GM23338 (cell line): ENCODE data around the gene ARRDC2. TPM values are rescaled to one million over a fixed set of nuclear protein-coding genes. Genes with fewer than 3 reads are reported as not detected.
A peak's percentile ranks its signal among the peaks of the same experiment; 100 is the strongest.

Experiments used
- ATAC-seq: fragments of 200-7000 bp; cut with Tn5 transposase; 3 replicates; pipeline ENCODE4 v1.9.1; 2020
- DNase-seq: peaks from one replicate; pipeline ENCODE4 v3.0.0-alpha.2; 2015; ENCODE audit warnings: low spot score
- H2AFZ ChIP-seq: fragments of 200-600 bp; sonication (generic); 2 replicates; pipeline ENCODE4 v1.8.0; 2016; ENCODE audit warnings: antibody characterized with exemption, mild to moderate bottlenecking, moderate library complexity
- H3F3A ChIP-seq: fragments of 200-600 bp; sonication (generic); replicated peaks from 2 replicates; pipeline ENCODE4 v1.8.0; 2017; ENCODE audit warnings: antibody characterized with exemption, mixed run types, low read depth
- H3K27ac ChIP-seq: fragments of 200-600 bp; sonication (generic); 2 replicates; pipeline ENCODE4 v1.6.1; 2016; ENCODE audit warnings: low read depth
- H3K27me3 ChIP-seq: fragments of 200-600 bp; sonication (generic); 2 replicates; pipeline ENCODE4 v1.8.0; 2016; ENCODE audit warnings: mild to moderate bottlenecking, mixed run types, moderate library complexity; ENCODE audit not compliant: insufficient read depth
- H3K36me3 ChIP-seq: fragments of 200-600 bp; sonication (generic); 2 replicates; pipeline ENCODE4 v1.8.0; 2016; ENCODE audit warnings: mild to moderate bottlenecking; ENCODE audit not compliant: insufficient read depth
- H3K4me1 ChIP-seq: fragments of 200-600 bp; sonication (generic); 2 replicates; pipeline ENCODE4 v1.8.0; 2016; ENCODE audit warnings: mild to moderate bottlenecking, moderate library complexity; ENCODE audit not compliant: insufficient read depth
- H3K4me2 ChIP-seq: fragments of 200-600 bp; sonication (generic); 2 replicates; pipeline ENCODE4 v1.7.1; 2017; ENCODE audit warnings: mixed run types
- H3K4me3 ChIP-seq: fragments of 200-600 bp; sonication (generic); 2 replicates; pipeline ENCODE4 v1.6.1; 2016; ENCODE audit warnings: mixed run types
- H3K79me2 ChIP-seq: fragments of 200-600 bp; sonication (generic); replicated peaks from 2 replicates; pipeline ENCODE4 v1.8.0; 2017; ENCODE audit warnings: mild to moderate bottlenecking; ENCODE audit not compliant: insufficient read depth
- H3K9me2 ChIP-seq: fragments of 200-600 bp; sonication (generic); 2 replicates; pipeline ENCODE4 v1.8.0; 2017; ENCODE audit not compliant: insufficient read depth
- H4K20me1 ChIP-seq: fragments of 200-600 bp; sonication (generic); replicated peaks from 2 replicates; pipeline ENCODE4 v1.8.0; 2017; ENCODE audit warnings: mild to moderate bottlenecking; ENCODE audit not compliant: insufficient read depth
- H3K27ac Mint-ChIP-seq: 2 replicates; pipeline ENCODE4 v1.8.0; 2020; ENCODE audit warnings: inconsistent platforms, mild to moderate bottlenecking, moderate library complexity, mixed read lengths
- H3K27me3 Mint-ChIP-seq: 3 replicates; pipeline ENCODE4 v1.8.0; 2022; ENCODE audit warnings: low read depth, mild to moderate bottlenecking, moderate library complexity, mixed read lengths, inconsistent platforms; ENCODE audit not compliant: insufficient read depth, poor library complexity
- H3K36me3 Mint-ChIP-seq: 3 replicates; pipeline ENCODE4 v1.8.0; 2021; ENCODE audit warnings: low read depth, mild to moderate bottlenecking, inconsistent platforms, moderate library complexity, mixed read lengths
- H3K4me1 Mint-ChIP-seq: 3 replicates; pipeline ENCODE4 v1.8.0; 2020; ENCODE audit warnings: mild to moderate bottlenecking, inconsistent platforms, mixed read lengths
- H3K4me3 Mint-ChIP-seq: 3 replicates; pipeline ENCODE4 v1.8.0; 2021; ENCODE audit warnings: moderate library complexity, mild to moderate bottlenecking, inconsistent platforms, mixed read lengths
- H3K9me3 Mint-ChIP-seq: 3 replicates; pipeline ENCODE4 v1.8.0; 2020; ENCODE audit warnings: moderate library complexity, mild to moderate bottlenecking, inconsistent platforms, mixed read lengths
- CREB1 ChIP-seq: fragments of 250-450 bp; sonication (Bioruptor Pico); IDR thresholded peaks from 2 replicates; pipeline ENCODE4 v1.5.0; 2020; ENCODE audit warnings: low read depth, mild to moderate bottlenecking, moderate library complexity
- POLR2AphosphoS5 ChIP-seq: IDR thresholded peaks from 2 replicates; pipeline ENCODE4 v1.6.1; 2016; ENCODE audit warnings: antibody characterized with exemption, low read depth
- long read RNA-seq: library from polyadenylated mRNA; unstranded; transcript quantifications from one replicate; pipeline ENCODE4 v2.0.0, GENCODE V29; 2020; ENCODE audit not compliant: unreplicated experiment
- polyA plus RNA-seq: library from polyadenylated mRNA; unstranded; fragments of >200 nt; fragmentation: Nextera tagmentation; extraction: Ambion mirVana; gene quantifications from 2 replicates; pipeline ENCODE4 v1.2.1, GENCODE V29; 2016
- total RNA-seq: library from RNA; depleted of rRNA; stranded (reverse); fragments of >200 nt; shearing (Covaris generic); gene quantifications from 2 replicates; pipeline ENCODE4 v1.2.3, GENCODE V29; 2014; rRNA removed
- TF ChIP-seq, protein P1 (sequence below): fragments of 250-450 bp; sonication (Bioruptor Pico); IDR thresholded peaks from 2 replicates; pipeline ENCODE4 v1.5.0; 2020; ENCODE audit warnings: mild to moderate bottlenecking, moderate library complexity

Gene ARRDC2
- total RNA-seq (7.1 and 18.7 TPM in 2 replicates), polyA plus RNA-seq (2.4 and 3.2 TPM in 2 replicates)
- long read RNA-seq, partial matches to known transcripts, result 1 of 2 reads
- long read RNA-seq, other reads (novel, unspliced or antisense), result 1 of 2 reads

DNA sequence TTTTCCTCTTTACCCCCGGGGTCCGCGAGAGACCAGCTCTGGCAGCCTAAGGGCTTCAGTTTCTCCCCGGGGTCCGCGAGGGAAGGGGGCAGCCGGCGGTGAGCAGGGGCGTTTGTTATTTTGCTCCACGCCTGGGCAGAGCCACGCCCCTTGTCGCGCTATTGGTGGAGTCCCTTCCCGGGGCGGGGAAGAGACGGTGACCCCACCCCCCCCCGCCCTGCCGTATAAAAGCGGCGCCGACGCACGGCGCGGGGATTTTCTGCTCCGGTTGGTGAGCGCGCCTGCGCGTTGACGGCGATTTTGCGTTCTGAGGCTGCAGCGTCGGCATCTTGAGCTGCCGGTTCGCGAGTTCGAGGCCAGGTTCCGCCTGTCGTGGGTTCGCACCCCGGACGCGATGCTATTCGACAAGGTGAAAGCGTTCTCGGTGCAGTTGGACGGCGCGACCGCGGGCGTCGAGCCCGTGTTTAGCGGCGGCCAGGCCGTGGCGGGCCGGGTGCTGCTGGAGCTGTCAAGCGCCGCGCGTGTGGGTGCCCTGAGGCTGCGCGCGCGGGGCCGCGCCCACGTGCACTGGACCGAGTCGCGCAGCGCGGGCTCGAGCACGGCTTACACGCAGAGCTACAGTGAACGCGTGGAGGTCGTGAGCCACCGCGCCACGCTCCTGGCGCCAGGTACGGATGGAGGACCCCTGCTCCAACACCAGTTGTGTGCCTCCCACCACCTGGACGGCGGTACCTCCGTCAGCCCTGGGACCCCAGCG lies at the start of gene ARRDC2:
Gene ARRDC2 (plus strand): TSS at position 254 of the 757 bp plus-strand sequence. CDS start 141 bp downstream, at position 395.
- Mint-ChIP-seq H3K9me3 (peaks cover 7% of the 10 kb centered on the region; the same call in 2 of the 3 replicates), H3K27me3 (peaks cover 14% of the 10 kb centered on the region), H3K36me3 (peaks cover 3% of the 10 kb centered on the region; the same call in 2 of the 3 replicates), H3K27ac (0 out of 2 replicates have a peak within 1 kb of the TSS, but pooled peaks have one; percentile 29), H3K4me1 (no peaks in the 10 kb centered on the region; the same call in 2 of the 3 replicates), H3K4me3 (peak within 1 kb of the TSS; percentile 78)
- no peaks in the 10 kb centered on the region for H3K9me2 ChIP-seq
- no peaks in the 10 kb centered on the region for H3K79me2 ChIP-seq
- no peaks in the 10 kb centered on the region; the same call in 1 of the 2 replicates for H3K4me1 ChIP-seq
- peak; percentile 82 for ATAC-seq
- TF ChIP-seq POLR2AphosphoS5, result 0 out of 2 replicates have a peak, but pooled peaks have one; percentile 26
- TF ChIP-seq, protein P1, sequence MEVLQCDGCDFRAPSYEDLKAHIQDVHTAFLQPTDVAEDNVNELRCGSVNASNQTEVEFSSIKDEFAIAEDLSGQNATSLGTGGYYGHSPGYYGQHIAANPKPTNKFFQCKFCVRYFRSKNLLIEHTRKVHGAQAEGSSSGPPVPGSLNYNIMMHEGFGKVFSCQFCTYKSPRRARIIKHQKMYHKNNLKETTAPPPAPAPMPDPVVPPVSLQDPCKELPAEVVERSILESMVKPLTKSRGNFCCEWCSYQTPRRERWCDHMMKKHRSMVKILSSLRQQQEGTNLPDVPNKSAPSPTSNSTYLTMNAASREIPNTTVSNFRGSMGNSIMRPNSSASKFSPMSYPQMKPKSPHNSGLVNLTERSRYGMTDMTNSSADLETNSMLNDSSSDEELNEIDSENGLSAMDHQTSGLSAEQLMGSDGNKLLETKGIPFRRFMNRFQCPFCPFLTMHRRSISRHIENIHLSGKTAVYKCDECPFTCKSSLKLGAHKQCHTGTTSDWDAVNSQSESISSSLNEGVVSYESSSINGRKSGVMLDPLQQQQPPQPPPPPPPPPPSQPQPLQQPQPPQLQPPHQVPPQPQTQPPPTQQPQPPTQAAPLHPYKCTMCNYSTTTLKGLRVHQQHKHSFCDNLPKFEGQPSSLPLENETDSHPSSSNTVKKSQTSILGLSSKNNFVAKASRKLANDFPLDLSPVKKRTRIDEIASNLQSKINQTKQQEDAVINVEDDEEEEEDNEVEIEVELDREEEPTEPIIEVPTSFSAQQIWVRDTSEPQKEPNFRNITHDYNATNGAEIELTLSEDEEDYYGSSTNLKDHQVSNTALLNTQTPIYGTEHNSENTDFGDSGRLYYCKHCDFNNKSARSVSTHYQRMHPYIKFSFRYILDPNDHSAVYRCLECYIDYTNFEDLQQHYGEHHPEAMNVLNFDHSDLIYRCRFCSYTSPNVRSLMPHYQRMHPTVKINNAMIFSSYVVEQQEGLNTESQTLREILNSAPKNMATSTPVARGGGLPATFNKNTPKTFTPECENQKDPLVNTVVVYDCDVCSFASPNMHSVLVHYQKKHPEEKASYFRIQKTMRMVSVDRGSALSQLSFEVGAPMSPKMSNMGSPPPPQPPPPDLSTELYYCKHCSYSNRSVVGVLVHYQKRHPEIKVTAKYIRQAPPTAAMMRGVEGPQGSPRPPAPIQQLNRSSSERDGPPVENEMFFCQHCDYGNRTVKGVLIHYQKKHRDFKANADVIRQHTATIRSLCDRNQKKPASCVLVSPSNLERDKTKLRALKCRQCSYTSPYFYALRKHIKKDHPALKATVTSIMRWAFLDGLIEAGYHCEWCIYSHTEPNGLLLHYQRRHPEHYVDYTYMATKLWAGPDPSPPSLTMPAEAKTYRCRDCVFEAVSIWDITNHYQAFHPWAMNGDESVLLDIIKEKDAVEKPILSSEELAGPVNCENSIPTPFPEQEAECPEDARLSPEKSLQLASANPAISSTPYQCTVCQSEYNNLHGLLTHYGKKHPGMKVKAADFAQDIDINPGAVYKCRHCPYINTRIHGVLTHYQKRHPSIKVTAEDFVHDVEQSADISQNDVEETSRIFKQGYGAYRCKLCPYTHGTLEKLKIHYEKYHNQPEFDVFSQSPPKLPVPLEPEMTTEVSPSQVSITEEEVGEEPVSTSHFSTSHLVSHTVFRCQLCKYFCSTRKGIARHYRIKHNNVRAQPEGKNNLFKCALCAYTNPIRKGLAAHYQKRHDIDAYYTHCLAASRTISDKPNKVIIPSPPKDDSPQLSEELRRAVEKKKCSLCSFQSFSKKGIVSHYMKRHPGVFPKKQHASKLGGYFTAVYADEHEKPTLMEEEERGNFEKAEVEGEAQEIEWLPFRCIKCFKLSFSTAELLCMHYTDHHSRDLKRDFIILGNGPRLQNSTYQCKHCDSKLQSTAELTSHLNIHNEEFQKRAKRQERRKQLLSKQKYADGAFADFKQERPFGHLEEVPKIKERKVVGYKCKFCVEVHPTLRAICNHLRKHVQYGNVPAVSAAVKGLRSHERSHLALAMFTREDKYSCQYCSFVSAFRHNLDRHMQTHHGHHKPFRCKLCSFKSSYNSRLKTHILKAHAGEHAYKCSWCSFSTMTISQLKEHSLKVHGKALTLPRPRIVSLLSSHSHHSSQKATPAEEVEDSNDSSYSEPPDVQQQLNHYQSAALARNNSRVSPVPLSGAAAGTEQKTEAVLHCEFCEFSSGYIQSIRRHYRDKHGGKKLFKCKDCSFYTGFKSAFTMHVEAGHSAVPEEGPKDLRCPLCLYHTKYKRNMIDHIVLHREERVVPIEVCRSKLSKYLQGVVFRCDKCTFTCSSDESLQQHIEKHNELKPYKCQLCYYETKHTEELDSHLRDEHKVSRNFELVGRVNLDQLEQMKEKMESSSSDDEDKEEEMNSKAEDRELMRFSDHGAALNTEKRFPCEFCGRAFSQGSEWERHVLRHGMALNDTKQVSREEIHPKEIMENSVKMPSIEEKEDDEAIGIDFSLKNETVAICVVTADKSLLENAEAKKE, result no peak
- TF ChIP-seq CREB1, result peak; percentile 63
- peak within 1 kb of the TSS; percentile 99 for H3K4me2 ChIP-seq
- H3K27ac ChIP-seq, result no peak within 1 kb of the TSS
- H3K36me3 ChIP-seq, result no peaks in the 10 kb centered on the region
- peak within 1 kb of the TSS; percentile 91 for H2AFZ ChIP-seq
- H3F3A ChIP-seq, result no peaks in the 10 kb centered on the region; the same call in 1 of the 2 replicates
- peak within 1 kb of the TSS; percentile 83 for H3K4me3 ChIP-seq
- H3K27me3 ChIP-seq, result 0 out of 2 replicates have a peak, but pooled peaks cover 6% of the 10 kb centered on the region
- H4K20me1 ChIP-seq, result no peaks in the 10 kb centered on the region
- DNase-seq, result peak; percentile 95
